Hypothalamus (tissue), 51 donors: ENCODE results near the gene MRPL19.
A peak's percentile ranks its signal among the peaks of the same experiment; 100 is the strongest.

ENCODE experiments used
- DNase-seq, 51 donors: peaks; one replicate each; lab custom pipeline; 2025; lab: John Stamatoyannopoulos, UW

Gene MRPL19

GRCh38 chr2:75646583-75647425, at the start of gene MRPL19:
Gene MRPL19, plus strand, starts transcription at chr2:75646783. Its CDS starts 25 bp downstream, at chr2:75646808.
- peak; percentile 16 to 94 (median 78) for DNase-seq

- DNase-seq: no peak
Observed at GRCh38 chr2:75596784-75597183, 49.8 kb upstream of the MRPL19 start.

- DNase-seq: no peak
Observed at GRCh38 chr2:75597949-75598348, 48.6 kb upstream of the MRPL19 start.

DNA sequence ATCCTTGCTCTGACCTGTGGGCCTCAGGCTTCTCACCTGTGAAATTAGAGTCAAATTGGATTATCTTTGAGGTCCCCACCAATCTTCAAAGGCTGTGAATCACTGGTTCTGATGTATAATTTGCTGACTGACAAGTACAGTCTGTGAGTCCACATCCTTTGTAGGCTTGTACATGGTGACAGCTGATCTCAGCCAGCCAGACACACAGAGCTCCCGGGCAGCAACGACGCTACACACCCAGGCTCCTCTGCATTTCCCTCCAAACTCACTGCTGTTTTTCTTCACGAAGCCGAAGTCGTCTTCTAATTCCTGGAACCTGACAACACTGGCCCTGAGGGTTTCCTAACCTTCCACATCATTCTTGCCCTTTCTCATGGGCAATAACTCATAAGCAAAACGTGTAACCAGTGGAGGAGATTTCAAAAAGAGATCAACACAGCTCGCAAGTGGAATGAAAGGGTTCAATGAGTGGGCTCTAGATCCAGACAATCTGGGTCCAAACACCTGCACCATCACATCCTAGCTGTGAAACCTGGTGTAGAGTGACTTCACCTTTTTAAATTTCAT, 47.9 kb upstream of the MRPL19 start:
- no peak for DNase-seq

- DNase-seq: no peak
Observed at GRCh38 chr2:75600461-75601011, 46.0 kb upstream of the MRPL19 start.

GRCh38 chr2:75602724-75603342, 43.8 kb upstream of the MRPL19 start:
- peak in 1 of 51 donors; percentile 15 for DNase-seq

DNA sequence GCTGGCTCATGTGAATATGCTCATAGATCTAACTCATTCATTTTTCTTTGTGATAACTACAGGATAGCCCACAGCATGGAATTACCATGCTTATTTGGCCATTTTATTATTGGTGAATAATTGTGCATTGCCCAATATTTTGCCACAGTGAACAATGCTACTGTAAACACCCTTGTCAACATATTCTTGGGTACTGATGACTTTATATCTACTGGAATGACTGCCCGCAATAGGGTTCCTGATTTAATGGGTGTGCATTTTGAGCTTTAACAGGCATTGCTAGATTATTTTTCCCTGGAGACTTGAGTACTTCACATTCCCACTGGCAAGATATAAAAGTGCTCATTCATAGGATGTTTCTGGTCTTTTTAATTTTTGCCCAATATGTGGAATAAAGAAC, 43.1 kb upstream of the MRPL19 start:
- no peak for DNase-seq

GRCh38 chr2:75604484-75604883, 42.1 kb upstream of the MRPL19 start:
- no peak for DNase-seq

DNA sequence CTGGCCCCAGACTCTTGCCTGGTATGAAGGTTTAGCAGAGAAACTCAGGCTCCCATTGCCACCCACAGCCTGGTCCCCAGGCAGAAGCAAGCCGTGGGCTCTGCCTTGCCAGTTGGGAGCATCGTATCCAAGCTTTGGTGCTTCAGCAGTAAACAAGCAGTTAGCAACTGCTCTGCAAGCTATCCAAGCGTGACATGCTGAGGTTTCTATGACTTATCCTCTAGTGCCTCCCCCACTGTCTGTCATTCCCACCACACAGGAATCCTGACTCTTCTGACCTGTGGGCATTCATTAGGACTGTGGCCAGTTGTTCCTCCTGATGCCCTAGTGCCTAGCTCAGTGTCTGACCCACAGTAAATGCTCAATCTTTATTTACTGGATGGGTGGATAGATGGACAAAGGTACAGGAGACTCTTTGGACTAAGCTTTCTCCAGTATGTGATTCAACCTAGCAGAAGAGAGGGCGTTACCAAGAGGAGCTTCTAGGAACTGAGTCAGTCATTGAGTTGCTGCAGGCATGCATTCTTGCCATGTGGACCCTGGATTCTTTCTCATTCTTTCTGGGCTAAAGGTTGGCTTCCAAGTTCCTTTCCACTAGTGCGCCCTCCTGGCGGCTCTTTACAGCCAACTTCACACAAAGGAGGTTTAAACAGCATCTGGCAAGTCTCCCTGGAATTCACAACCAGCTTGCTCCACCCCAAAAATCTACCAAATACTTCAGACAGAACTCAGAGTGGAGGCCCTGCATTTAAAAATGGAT, 40.6 kb upstream of the MRPL19 start:
- peak in 3 of 51 donors; percentile 5 to 41 (median 33) for DNase-seq

GRCh38 chr2:75606761-75607399, 39.7 kb upstream of the MRPL19 start:
- no peak for DNase-seq

DNA sequence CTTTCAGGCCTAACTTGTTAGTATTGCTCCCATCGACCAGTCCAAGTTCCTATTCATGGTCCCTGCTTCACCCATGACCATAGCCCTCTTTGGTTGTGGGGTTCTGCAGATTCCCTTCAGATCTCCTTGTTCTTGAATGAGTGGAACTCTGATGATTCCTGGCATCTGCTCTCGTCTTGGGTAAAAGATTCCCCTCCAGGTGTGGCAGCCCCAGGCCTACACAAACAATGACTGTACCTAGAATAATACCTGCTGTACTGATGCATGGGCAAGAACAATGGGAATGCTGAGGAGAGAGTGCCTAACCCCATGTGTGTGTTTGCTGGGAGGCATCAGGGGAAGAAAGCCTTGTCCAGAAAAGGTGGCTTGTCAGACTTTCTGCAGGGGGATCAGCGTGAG, 39.2 kb upstream of the MRPL19 start:
- no peak for DNase-seq

DNA sequence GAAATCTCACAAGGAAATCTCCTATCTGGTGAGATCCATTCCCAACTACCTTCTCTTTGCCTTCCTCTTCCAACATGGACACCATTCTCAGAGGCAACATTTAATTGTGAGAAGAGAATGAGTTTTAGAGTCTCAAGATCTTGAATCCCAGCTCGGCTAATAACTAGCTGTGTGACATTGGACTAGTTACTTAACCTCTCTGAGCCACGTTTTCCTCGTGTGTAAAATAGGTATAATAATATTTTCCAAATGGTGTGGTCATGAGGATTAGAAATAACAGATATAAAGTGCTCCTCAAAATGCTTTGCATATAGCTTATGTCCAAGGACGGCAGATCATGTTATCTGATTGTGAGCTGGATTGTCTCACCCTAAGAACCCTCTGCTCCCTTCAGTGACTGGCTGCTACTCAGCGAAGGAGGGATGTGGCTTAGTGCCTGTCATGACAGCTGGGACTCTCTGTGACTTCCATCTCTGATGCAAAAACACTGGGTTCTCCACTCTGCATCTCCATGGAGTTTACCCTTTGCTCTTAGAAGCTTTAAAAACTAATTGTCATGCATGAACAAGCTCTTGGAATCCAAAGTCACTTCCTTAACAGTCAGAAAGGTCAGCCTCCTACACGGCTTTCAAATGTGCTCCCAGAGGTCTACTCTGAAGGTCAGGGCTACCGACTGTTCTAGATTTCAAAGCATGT, 38.4 kb upstream of the MRPL19 start:
- no peak for DNase-seq

DNA sequence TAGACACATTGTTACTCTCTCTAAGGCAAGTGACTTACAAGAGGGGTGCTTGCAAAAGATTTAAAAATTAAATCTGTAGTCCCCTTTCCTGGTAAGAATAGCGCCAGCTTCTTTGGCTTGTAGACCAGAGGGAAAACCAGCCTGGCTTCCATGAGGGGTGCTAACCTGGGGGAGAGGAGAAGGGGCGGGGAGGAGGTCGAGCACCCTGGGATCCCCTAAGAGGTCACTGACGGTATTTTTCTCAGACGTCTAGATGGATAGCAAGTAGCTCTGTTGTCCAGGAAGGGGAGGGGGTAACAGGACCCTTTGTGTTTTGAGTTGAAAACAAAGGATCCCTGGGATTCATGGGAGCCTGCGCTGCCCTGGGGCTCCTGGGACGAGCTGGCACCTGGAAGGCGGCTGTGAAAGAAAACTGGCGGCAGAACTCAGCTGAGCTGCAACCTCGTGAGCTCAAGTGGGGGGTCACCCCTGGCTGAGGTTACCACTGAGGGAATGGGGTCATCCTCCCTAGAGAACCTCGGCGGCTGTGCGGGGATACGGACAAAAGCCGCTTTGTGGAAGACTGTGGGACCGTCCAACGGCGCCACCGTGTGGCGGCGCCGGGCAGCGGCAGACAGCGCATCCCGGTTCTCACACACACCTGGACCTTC, 37.8 kb upstream of the MRPL19 start:
- DNase-seq: peak in 46 of 51 donors; percentile 5 to 74 (median 37)

DNA sequence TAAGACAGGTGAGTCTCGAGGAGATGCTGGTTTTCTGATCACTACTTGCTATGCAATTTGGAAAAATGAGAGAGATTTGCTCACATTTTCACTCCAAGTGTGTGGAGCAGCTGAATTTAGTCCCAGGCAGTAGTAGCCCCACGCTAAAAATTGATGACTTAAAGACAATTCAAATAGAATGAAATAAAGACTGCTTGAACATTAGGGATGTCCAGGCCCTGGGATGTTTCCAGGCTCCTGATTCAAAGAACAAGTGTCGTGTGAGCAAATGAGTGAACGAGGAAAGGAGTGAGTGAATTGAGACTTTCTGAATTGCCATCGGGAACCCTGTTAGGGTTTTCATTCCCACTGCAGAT, 37.3 kb upstream of the MRPL19 start:
- no peak for DNase-seq

- no peak for DNase-seq
Observed at GRCh38 chr2:75609937-75610508, 36.6 kb upstream of the MRPL19 start.

- no peak for DNase-seq
Observed at GRCh38 chr2:75610671-75611070, 35.9 kb upstream of the MRPL19 start.

- peak in 1 of 51 donors; percentile 6 for DNase-seq
Observed at GRCh38 chr2:75612108-75612861, 34.3 kb upstream of the MRPL19 start.

DNA sequence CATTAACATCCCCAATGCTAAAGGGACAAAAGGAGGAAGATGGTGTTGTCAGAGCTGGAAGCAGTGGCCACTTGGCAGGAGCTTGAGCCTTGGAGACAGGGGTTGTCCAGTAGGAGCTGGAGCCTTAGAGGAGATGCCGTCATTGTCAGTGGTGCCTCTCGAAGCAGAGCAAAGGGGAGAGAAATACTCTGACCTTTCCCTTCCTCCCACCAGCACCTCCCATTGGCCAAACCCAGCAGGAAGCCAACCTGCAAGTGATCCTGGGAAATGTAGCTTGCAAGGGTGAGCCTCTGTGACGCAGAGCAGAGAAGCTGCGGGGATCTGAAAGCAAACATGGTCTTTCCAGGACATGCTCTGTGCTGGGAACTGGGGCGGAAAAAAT, 33.7 kb upstream of the MRPL19 start:
- no peak for DNase-seq
